ENCODE results near the gene POU6F1.

DNA sequence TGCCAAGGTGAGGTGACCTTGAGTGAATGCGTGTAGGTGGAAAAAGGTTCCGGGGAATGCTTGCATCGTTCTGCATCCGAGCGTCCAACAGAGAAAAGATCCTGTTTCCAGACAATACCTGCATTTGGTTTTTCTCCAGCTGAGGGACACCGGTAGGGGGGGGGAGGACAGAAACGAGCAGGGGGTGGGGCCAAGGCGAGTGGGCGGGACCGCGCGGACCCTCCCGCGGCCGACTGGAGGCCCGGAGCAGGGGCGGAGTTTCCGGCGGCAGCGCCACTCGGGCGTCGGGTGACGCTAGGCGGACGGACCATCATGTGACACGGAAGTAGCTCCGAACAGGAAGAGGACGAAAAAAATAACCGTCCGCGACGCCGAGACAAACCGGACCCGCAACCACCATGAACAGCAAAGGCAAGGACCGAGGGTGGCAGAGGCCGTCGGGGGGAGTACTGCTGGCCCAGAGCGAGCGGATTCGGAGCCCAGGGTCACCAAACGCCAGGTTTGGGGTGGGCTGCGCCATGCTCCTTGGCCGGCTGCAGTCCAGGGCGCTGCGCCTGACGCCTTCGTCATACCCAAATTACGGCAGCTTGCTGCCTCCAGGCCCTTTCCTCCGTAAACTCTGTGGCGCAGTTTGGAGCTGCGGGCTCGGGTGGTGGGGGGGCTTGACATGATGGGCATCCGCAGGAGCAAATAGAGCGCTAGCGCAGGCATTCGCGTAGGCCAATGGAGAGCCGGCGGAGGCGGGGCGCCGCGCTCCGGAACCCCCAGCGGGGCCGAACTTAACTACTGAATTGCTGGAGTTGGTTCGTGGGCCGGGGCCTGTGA lies 20.9 kb upstream of the POU6F1 start, which contains the start of gene DAZAP2:
- TF ChIP-seq CTCF (IDR thresholded peaks at IDR 0.05) (peak in 4 of 7 experiments; percentile 10 to 29 (median 16)), POLR2AphosphoS5 (IDR thresholded peaks at IDR 0.05) (peak; percentile 82 to 98 (median 97)), POLR2A (IDR thresholded peaks at IDR 0.05) (peak in 2 of 4 donors; percentile 86 to 87)

All from stomach (tissue), 4 donors.